COLO668 (cell line): ENCODE data around the gene OR1A2.
"Not testable (repeated sequence)": the region's sequence is repeated elsewhere in the genome, so short reads cannot be mapped to it uniquely, and the experiment has no call there.

Source experiments
- DNase-seq: peaks from one replicate; lab custom pipeline; 2025; ENCODE audit not compliant: unreplicated experiment; lab: John Stamatoyannopoulos, UW

The OR1A2 gene

GRCh38 chr17:3197219-3197618, at the start of gene OR1A2:
TSS of gene OR1A2 (plus strand) at chr17:3197519. CDS start at chr17:3197519, 0 bp downstream.
- no peak for DNase-seq

- no peak for DNase-seq
Observed at GRCh38 chr17:3157218-3157617, 40.1 kb upstream of the OR1A2 start.

- no peak for DNase-seq
Observed at GRCh38 chr17:3167574-3167973, 29.7 kb upstream of the OR1A2 start.

GRCh38 chr17:3189961-3190360, 7.4 kb upstream of the OR1A2 start:
- no peak for DNase-seq

GRCh38 chr17:3207367-3207766, 10.0 kb downstream of the OR1A2 start, which contains the start of gene OR1A1:
TSS of gene OR1A1 (plus strand) at chr17:3207667. CDS start at chr17:3215621, 7,954 bp downstream.
- DNase-seq, result no peak

GRCh38 chr17:3208484-3208883, 11.2 kb downstream of the OR1A2 start:
- no peak for DNase-seq

- no peak for DNase-seq
Observed at GRCh38 chr17:3213001-3213400, 15.7 kb downstream of the OR1A2 start.

GRCh38 chr17:3213587-3213986, 16.3 kb downstream of the OR1A2 start:
- no peak for DNase-seq

GRCh38 chr17:3219978-3220377, 22.7 kb downstream of the OR1A2 start:
- not testable (repeated sequence) for DNase-seq

- no peak for DNase-seq
Observed at GRCh38 chr17:3221850-3222249, 24.5 kb downstream of the OR1A2 start.

- DNase-seq, result no peak
Observed at GRCh38 chr17:3222505-3222904, 25.2 kb downstream of the OR1A2 start.

GRCh38 chr17:3224721-3225352, 27.5 kb downstream of the OR1A2 start:
- not testable (repeated sequence) for DNase-seq

- not testable (repeated sequence) for DNase-seq
Observed at GRCh38 chr17:3232300-3232699, 35.0 kb downstream of the OR1A2 start.

GRCh38 chr17:3238685-3239084, 41.4 kb downstream of the OR1A2 start:
- DNase-seq, result not testable (repeated sequence)

GRCh38 chr17:3241044-3241443, 43.7 kb downstream of the OR1A2 start:
- DNase-seq, result not testable (repeated sequence)

GRCh38 chr17:3244841-3245240, 47.5 kb downstream of the OR1A2 start:
- DNase-seq, result not testable (repeated sequence)
